Head of caudate nucleus (tissue), 42 donors: ENCODE results near the gene NRIP2.
"Not testable (repeated sequence)": the region's sequence is repeated elsewhere in the genome, so short reads cannot be mapped to it uniquely, and the experiment has no call there.

ENCODE experiments used
- DNase-seq, 42 donors: peaks; one replicate each; pipeline versions ENCODE4 v3.0.0 to v3.0.0-alpha.2; 2020 to 2021; ENCODE audit warnings: mixed read lengths in 7 of 42
- intact Hi-C: fragments of 100-400 bp; cut with DNase I; formaldehyde crosslinking; loops from one replicate; pipeline ENCODE4 v1.15.0; 2022

Gene NRIP2

DNA sequence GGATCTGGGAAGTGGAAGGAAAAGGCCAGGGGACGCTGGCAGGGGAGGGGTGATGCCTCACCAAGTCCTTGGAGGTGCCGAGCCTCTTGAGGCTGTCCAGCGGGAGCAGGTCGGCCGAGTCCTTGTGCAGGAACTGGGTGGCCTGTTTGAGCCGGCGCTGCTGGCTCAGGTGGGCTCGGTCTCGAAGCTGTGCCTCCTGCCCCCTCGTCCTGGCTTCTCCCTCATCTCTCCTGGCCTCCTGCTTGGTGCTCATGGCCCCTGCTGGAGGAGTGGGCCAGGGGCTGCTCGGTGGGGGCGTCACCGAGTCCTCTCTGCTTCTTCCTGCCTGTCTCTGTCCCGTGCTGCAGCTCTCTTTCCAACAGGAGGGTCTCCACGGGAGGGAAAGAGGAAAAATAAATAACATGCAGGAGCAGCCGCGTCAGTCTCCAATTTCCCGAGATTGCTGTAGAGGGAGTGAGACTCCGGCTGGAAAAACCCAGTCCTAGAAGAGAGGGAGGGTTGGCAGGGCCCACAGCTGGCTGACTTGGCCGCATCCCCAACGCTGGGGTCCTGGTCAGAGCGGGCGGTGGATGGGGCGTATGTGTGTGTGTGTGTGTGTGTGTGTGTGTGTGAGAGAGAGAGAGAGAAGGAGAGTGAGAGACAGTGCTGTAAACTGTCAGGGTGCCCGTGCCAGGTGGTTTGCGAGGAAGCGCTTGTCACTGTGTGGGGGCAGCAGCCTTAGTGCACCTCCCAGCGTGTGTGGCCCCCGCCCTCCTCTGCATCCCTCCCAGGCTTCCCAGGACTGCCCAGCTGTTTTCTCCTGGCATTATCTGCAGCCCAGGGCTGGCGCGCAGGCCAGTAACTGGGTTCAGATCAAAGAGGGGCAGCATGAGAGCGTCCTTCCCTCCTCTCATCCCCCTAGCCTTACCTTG lies at the start of gene NRIP2:
NRIP2 (minus strand) TSS at position 455 of the 911 bp plus-strand sequence; CDS start at position 403, 52 bp downstream.
- peak; percentile 62 to 90 (median 78) for DNase-seq
- intact Hi-C loops: no loop called here

DNA sequence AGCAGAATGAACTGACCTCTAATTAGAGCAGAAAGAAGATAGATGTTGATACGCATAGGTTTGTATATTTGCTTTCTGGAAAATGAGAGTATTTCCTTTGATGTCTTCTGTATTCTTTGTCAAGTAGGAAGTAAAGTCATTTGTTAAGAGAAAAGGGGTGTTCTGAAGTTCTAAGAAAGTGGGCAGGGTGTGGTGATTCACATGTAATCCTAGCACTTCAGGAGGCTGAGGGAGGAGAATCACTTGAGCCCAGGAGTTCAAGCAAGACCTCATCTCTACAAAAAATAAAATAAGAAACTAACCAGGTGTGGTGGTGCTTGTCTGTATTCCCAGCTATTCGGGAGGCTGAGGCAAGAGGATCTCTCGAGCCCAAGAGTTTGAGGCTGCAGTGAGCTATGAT lies 45.0 kb upstream of the NRIP2 start:
- DNase-seq: no peak
- intact Hi-C loops: loop anchor here (10.0 kb wide), 2 partner anchors 85 to 155 kb away; partner anchors contain the start of gene FKBP4

DNA sequence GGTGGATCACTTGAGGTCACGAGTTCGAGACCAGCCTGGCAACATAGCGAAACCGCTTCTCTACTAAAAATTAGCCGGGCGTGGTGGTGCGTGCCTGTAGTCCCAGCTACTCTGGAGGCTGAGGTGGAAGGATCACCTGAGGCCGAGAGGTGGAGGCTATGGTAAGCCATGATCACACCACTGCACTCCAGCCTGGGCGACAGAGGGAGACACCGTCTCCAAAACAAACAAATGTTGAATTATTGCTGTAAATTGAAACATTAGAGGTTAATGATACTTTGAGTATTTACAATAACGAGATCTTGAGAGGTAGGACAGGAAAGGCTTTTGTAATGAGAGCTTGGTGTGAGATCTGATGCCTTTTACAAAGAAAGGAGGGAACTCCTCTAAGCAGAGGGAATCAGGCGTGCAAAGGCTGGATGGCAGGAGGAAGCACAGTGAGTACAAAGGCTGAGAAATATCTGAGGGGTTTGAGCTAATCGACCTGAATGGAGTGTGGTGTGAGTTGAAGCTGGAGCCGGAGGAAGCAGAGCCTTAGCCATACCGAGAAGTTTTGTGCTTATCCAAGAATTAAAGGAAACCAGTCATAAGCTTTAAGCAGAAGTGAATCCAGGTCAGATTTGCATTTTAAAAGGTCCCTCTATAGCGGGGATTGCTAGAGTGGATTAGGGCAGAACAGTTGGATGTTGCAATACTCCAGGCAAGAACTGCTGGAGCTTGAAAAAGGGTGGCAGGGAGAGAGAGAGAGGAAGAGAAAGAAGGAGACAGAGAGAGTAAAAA lies 43.3 kb upstream of the NRIP2 start:
- intact Hi-C loops: loop anchor here (10.0 kb wide), 1 partner anchor 83 kb away; the partner anchor contains the start of gene FKBP4
- DNase-seq: peak in 6 of 42 donors; percentile 2 to 33 (median 15)

GRCh38 chr12:2877047-2877952 lies 42.5 kb upstream of the NRIP2 start, which contains the start of the genes FOXM1 and RHNO1:
FOXM1 (minus strand) TSS chr12:2877174; CDS start chr12:2874478, 2,696 bp downstream.
RHNO1 (plus strand) TSS chr12:2877223; CDS start chr12:2885367, 8,144 bp downstream.
- intact Hi-C loops: loop anchor here (10.0 kb wide), 1 partner anchor 82 kb away; the partner anchor contains the start of gene FKBP4
- peak; percentile 91 to 98 (median 95) for DNase-seq

- intact Hi-C loops: loop anchor here (10.0 kb wide), 1 partner anchor 82 kb away; the partner anchor contains the start of gene FKBP4
- DNase-seq: peak in 4 of 42 donors; percentile 9 to 44 (median 16)
Measured at GRCh38 chr12:2876431-2877046, 41.7 kb upstream of the NRIP2 start.

GRCh38 chr12:2868986-2869632 lies 34.3 kb upstream of the NRIP2 start:
- DNase-seq, intact Hi-C loops: not testable (repeated sequence)

- intact Hi-C loops: no loop called here
- peak in 1 of 42 donors; percentile 6 for DNase-seq
Measured at GRCh38 chr12:2864198-2864597, 29.4 kb upstream of the NRIP2 start.

GRCh38 chr12:2863402-2863801 lies 28.6 kb upstream of the NRIP2 start:
- intact Hi-C loops, DNase-seq: not testable (repeated sequence)

DNA sequence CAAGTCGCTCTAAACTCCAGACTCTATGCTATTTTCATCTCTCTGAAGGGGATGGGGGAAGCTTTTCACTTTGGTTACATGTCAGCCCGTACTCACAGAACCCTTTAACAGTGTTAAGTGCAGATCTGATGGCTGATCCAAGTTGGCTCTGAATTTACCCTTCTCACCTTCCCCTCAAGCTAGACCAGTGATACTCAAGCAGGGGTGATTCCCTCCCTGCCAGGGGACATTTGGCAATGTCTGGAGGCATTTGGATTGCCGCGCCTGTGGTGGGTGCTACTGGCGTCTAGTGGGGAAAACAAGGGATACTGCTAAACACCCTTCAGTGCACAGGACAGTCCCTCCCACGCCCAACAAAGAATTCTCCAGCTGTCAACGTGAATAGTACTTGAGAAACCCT lies 28.0 kb upstream of the NRIP2 start:
- no peak for DNase-seq
- intact Hi-C loops: no loop called here

- no peak for DNase-seq
- intact Hi-C loops: no loop called here
Measured at GRCh38 chr12:2860170-2860569, 25.3 kb upstream of the NRIP2 start.

- no peak for DNase-seq
- intact Hi-C loops: loop anchor here (10.0 kb wide), 1 partner anchor 176 kb away; no protein-coding TSS in a partner anchor
Measured at GRCh38 chr12:2858944-2859421, 24.1 kb upstream of the NRIP2 start.

- intact Hi-C loops: loop anchor here (10.0 kb wide), 1 partner anchor 176 kb away; no protein-coding TSS in a partner anchor
- no peak for DNase-seq
Measured at GRCh38 chr12:2858334-2858733, 23.5 kb upstream of the NRIP2 start.

DNA sequence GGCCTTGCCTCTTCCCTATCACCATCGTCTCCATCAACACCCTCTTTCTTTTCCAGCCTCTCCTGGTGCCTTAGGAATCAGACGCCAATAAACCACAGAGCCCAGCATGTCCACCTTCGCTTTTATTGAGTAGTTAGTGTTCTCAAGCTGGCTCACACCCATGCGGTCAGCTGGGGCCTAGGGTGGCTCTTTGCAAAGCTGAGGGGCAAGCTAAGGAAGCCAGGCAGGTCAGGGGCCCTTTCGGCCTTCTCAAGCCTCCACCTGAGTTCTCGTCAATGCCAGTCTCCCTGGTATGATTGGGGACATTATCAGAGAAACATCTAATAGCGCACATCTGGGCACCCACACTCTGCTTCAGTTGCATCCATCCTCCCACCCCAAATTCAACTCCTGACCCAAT lies 22.7 kb upstream of the NRIP2 start:
- DNase-seq: no peak
- intact Hi-C loops: loop anchor here (10.0 kb wide), 1 partner anchor 177 kb away; no protein-coding TSS in a partner anchor

DNA sequence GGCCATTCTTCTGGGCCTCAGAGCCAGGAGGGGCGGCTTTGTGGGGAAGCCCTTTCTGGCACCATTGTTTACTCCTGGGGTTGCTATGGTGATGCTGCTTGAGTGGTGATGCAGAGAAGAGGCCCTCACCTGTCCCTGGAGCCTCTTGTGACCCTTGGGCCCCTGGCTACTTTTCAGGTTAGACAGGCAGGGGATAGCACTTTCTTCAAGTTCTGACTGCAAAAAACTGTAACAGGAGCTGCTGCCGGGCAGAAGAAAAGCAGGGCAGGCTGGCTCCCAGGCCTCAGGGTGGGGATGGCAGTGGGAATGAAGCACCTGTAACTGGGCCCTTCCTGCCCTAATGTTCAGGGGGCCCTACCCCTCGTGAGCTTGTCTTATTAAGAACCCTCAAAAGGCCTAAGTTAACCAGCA lies 22.2 kb upstream of the NRIP2 start, which contains the start of gene TEX52:
TEX52 (minus strand) TSS at position 19 of the 411 bp plus-strand sequence; CDS start at position 6, 13 bp downstream.
- intact Hi-C loops: loop anchor here (10.0 kb wide), 1 partner anchor 178 kb away; no protein-coding TSS in a partner anchor

DNA sequence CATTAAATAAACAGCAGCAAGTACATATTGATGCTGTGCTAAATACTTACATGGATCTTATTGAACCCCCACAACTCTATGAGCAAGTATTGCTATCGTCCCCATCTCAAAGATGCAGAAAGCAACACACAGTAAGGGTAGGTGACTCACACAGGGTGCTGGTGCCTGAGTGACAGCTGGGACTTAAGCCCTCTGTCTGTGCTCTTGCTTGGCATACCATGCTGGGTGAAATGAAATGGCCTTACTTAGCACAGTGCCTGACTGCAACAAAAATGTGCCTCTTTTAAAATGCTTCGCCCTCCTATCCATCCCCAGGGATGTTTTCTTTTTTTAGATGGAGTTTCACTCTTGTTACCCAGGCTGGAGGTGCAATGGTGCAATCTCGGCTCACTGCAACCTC lies 21.2 kb upstream of the NRIP2 start:
- intact Hi-C loops: loop anchor here (10.0 kb wide), 1 partner anchor 179 kb away; no protein-coding TSS in a partner anchor
- DNase-seq: no peak

More for the DNA sequence above, 22.2 kb upstream of the NRIP2 start, which contains the start of gene TEX52:
- no peak for DNase-seq

GRCh38 chr12:2855546-2855945 lies 20.7 kb upstream of the NRIP2 start:
- no peak for DNase-seq
- intact Hi-C loops: loop anchor here (10.0 kb wide), 1 partner anchor 179 kb away; no protein-coding TSS in a partner anchor
